ENCODE results near the gene CTTN.

Gene CTTN

GRCh38 chr11:70410276-70411205 lies 12.2 kb downstream of the CTTN start:
- DNase-seq = no peak

GRCh38 chr11:70411713-70412452 lies 13.6 kb downstream of the CTTN start:
- DNase-seq = no peak

- no peak for DNase-seq
Observed at GRCh38 chr11:70413151-70413550, 14.8 kb downstream of the CTTN start.

GRCh38 chr11:70414341-70415100 lies 16.2 kb downstream of the CTTN start:
- DNase-seq = no peak

GRCh38 chr11:70415191-70415590 lies 16.9 kb downstream of the CTTN start:
- DNase-seq = no peak

GRCh38 chr11:70415642-70416395 lies 17.5 kb downstream of the CTTN start:
- DNase-seq = no peak

GRCh38 chr11:70416881-70417280 lies 18.6 kb downstream of the CTTN start:
- no peak for DNase-seq

GRCh38 chr11:70418130-70418529 lies 19.8 kb downstream of the CTTN start:
- DNase-seq = no peak

GRCh38 chr11:70419307-70420007 lies 21.1 kb downstream of the CTTN start:
- no peak for DNase-seq

- DNase-seq = no peak
Observed at GRCh38 chr11:70420008-70420464, 21.7 kb downstream of the CTTN start.

- no peak for DNase-seq
Observed at GRCh38 chr11:70420496-70420895, 22.2 kb downstream of the CTTN start.

GRCh38 chr11:70421123-70421522 lies 22.8 kb downstream of the CTTN start:
- DNase-seq = no peak

- DNase-seq = no peak
Observed at GRCh38 chr11:70422692-70423522, 24.6 kb downstream of the CTTN start.

- peak; percentile 70 for DNase-seq
Observed at GRCh38 chr11:70423523-70424505, 25.5 kb downstream of the CTTN start.

GRCh38 chr11:70424765-70425344 lies 26.5 kb downstream of the CTTN start:
- DNase-seq = no peak

- DNase-seq = no peak
Observed at GRCh38 chr11:70427436-70427835, 29.1 kb downstream of the CTTN start.

- DNase-seq = no peak
Observed at GRCh38 chr11:70428701-70429427, 30.5 kb downstream of the CTTN start.

GRCh38 chr11:70429428-70429705 lies 31.0 kb downstream of the CTTN start:
- DNase-seq = no peak

All from stimulated activated CD8-positive, alpha-beta memory T cell treated with anti-CD3 and anti-CD28 coated beads, Interleukin-4, amount 100 ng/mL, for 48 hours (primary cell).